ENCODE results near the gene NRXN2.
"Not testable (repeated sequence)": the region's sequence is repeated elsewhere in the genome, so short reads cannot be mapped to it uniquely, and the experiment has no call there.

Gene NRXN2

DNA sequence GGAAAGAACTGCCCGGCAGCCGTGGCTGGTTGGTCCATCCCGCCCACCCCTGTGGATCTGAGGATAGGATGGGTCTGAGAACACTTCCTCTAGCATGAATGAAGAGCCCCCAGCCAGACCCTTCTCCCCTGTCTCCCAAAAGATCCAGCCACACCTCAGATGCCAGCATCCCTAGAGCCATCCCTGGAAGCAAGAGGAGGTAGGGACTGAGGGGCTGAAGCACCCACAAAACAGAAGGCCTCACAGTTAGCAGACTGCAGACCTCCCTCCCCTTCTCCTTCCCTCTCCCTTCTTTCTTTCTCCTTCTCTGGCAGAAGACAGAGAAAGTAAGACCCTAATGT lies 1.7 kb downstream of the NRXN2 start:
- no peak for DNase-seq (ENCODE audit: low read depth in 2 of 2)

DNA sequence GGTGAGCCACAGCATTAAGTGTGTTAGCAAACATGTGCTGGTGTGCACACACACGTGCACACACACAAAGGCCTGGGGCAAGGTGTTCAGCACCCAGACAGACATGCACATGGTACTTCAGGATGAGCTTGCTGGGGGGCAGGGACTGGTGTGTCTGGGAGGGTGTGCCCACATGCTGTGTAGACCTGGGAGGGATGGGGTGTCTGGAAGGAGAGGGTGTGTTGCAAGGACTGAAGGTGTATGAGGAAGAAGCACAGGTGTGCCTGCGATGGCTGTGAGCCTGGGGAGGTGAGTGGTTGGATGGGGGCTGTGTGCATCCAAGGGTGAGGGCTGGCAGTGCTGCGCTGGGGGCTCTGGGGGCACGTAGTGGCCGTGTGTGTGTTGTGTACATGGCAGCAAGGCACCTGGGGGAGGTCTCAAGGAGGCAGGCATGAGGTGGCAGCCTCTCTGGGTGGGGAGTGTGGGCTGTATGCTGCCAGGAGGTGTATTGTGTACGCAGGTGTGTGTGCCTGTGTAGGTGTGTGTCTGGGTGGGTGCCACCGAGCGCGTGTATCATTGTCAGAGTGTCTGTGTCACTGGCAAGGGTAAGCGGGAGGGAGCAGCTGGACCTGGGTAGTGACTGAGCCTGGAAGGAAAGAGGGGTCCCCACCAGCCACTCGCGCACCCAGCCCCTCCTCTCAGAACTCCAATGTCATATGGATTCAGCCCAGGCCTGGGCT lies 2.2 kb downstream of the NRXN2 start:
- DNase-seq (ENCODE audit: low read depth in 2 of 2): no peak

GRCh38 chr11:64720167-64720566 lies 2.8 kb downstream of the NRXN2 start:
- no peak for DNase-seq (ENCODE audit: low read depth in 2 of 2)

GRCh38 chr11:64719406-64719805 lies 3.6 kb downstream of the NRXN2 start:
- DNase-seq (ENCODE audit: low read depth in 2 of 2): no peak

GRCh38 chr11:64718780-64719124 lies 4.2 kb downstream of the NRXN2 start:
- no peak for DNase-seq (ENCODE audit: low read depth in 2 of 2)

GRCh38 chr11:64718084-64718779 lies 4.8 kb downstream of the NRXN2 start:
- DNase-seq (ENCODE audit: low read depth in 2 of 2): no peak

GRCh38 chr11:64717268-64717578 lies 5.8 kb downstream of the NRXN2 start:
- no peak for DNase-seq (ENCODE audit: low read depth in 2 of 2)

GRCh38 chr11:64716473-64717267 lies 6.3 kb downstream of the NRXN2 start:
- no peak for DNase-seq (ENCODE audit: low read depth in 2 of 2)

- no peak for DNase-seq (ENCODE audit: low read depth in 2 of 2)
These were observed 7.1 kb downstream of the NRXN2 start for GRCh38 chr11:64715756-64716472.

DNA sequence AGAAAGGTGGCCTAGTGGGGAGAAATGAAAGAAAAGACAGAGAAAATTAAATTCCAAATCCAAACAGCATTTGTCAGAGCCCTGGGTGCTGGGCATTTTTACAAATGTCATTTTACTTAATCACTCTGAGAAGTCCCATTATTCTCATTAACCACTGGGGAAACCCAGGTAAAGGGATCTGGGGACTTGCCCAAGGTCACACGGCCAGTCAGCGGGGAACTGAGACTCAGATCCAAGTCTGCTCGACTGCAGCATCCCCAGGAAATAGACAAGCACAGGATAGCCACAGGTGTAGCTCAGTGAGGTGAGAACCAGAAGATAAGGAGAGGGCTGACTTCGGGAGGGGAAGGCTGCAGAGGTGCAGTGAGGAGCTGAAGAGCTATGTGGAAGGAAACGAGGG lies 7.9 kb downstream of the NRXN2 start:
- DNase-seq (ENCODE audit: low read depth in 2 of 2): no peak

DNA sequence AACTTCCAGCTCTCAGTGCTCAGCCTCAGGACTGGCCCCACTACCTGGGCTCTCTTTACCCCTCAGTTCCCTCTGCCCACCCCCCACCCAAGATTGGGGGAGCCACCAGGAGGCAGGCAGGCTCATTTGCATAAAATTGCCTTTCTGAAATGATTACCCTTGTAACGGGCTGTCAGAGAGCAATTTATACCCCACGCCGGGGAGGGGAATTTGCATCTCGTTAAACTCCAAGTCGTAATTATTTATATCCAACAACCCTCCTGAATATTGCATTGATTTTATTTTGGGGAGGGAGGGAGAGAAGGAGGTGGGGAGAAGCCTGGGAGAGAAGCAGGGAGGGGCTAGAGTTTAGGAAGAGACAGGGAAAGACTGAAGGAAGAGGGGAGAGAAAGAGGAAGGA lies 8.3 kb downstream of the NRXN2 start:
- no peak for DNase-seq (ENCODE audit: low read depth in 2 of 2)

DNA sequence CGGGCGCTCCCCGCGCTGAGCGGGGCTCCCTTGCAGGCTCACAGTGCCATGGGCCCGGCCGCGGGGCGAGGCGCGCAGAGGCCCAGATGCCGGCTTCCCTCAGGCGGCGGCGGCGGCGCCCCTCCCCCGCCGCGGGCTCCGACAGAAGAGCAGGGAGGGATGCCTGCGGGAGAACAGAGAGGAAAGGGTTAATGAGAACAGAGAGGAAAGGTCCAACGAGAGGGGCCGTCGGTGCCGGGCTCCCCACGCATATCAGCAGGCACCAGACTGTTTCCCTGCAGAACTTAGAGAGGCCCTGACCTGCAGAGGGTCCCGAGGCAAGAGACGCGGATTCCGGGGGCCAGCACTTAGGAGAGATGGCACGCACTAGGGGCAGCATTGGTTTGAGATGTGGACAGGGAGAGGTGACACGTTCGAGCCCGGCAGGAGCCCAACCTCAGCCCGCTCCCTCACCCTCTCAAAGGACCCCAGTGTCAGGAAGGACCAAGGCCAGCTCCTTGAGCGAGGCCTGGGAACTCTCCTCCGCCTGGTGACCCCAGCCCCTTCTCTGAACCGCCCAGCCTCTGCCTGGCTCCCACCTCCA lies 9.1 kb downstream of the NRXN2 start:
- DNase-seq (ENCODE audit: low read depth in 2 of 2): no peak

GRCh38 chr11:64713016-64713707 lies 9.8 kb downstream of the NRXN2 start:
- DNase-seq (ENCODE audit: low read depth in 2 of 2): no peak

GRCh38 chr11:64712430-64713015 lies 10.5 kb downstream of the NRXN2 start:
- DNase-seq (ENCODE audit: low read depth in 2 of 2): no peak

- no peak for DNase-seq (ENCODE audit: low read depth in 2 of 2)
These were observed 11.0 kb downstream of the NRXN2 start for GRCh38 chr11:64711956-64712362.

DNA sequence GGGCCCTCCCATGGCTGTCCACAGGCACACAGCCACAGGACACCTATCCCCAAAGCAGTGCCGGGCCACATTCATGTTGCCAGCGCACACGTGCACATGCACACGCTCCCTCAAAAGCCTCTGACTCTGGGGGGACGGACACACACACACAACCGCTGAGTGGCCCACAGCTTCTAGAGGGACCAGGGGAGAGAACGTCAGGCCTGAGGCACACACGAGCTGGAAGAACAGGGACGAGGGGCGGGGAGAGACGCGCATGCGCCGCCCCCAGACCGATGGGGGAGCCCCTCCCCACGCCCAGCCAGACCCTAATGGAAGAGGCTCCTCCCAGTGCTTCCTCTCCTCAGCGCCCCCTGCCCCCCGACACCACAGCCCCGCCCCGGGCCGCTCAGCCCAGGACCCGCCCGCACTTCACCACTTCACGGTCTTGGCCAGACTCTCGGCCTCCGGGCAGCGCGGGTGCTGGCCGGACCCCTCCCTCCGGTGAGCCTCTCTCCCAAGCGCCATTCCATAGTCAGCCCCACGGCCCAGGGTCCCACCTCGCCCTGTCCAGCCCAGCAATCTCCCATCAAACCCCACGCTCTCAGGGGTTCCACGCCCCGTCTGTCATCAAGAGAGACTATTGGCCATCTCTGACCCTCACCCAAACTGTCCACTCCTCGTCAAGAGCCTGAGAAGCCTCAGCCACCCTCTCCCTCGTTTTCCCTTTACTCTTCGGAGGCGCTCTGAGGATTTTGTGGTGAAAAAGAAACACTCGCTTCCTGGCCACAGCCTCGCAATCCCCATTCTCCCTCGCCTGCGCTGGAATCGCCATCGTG lies 11.7 kb downstream of the NRXN2 start:
- DNase-seq (ENCODE audit: low read depth in 2 of 2): no peak

- no peak for DNase-seq (ENCODE audit: low read depth in 2 of 2)
These were observed 12.4 kb downstream of the NRXN2 start for GRCh38 chr11:64710418-64711137.

DNA sequence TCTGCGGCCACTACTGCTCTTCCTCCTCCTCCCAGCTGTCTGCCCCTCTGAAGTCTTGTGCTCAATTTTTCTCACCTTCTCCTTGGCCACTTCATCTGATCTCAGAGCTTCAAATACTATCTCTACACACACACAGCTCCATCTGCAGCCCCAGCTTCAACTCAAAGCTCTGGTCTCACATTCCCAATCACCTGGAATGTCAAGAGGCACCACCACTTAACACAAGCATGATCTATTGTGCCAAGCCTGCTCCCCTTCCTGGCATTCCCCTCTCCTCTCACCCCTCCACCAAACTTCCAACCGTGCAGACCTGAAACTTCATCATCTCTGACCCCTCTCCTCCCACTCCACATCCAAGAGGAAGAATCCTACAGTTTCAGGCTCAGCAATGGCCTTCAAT lies 17.5 kb downstream of the NRXN2 start:
- DNase-seq (ENCODE audit: low read depth in 2 of 2): no peak

- DNase-seq (ENCODE audit: low read depth in 2 of 2): no peak
These were observed 19.9 kb downstream of the NRXN2 start for GRCh38 chr11:64703048-64703447.

DNA sequence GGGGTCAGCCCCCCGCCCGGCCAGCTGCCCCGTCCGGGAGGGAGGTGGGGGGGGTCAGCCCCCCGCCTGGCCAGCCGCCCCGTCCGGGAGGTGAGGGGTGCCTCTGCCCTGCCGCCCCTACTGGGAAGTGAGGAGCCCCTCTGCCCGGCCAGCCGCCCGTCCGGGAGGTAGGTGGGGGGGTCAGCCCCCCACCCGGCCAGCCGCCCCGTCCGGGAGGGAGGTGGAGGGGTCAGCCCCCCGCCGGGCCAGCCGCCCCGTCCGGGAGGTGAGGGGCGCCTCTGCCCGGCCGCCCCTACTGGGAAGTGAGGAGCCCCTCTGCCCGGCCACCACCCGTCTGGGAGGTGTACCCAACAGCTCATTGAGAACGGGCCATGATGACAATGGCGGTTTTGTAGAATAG lies 21.0 kb downstream of the NRXN2 start:
- not testable (repeated sequence) for DNase-seq (ENCODE audit: low read depth in 2 of 2)
